ENCODE data around the gene CCNG1.
"Not testable (repeated sequence)": the region's sequence is repeated elsewhere in the genome, so short reads cannot be mapped to it uniquely, and the experiment has no call there.

Gene CCNG1

GRCh38 chr5:163444526-163444925 lies 7.1 kb downstream of the CCNG1 start:
- no peak for DNase-seq

DNA sequence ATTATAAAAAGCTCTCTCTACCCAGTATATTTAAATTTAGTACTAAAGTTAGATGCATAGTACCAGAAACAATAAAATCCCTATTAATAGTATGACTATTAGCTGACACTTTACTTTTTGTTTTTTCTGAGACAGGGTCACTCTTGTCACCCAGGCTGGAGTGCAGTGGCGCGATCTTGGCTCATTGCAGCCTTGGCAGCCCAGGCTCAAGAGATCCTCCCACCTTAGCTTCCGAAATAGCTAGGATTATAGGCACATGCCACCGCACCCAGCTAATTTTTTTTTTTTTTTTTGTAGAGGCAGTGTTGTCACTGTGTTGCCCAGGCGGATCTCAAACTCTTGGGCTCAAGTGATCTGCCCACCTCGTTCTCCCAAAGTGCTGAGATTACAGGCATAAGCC lies 8.0 kb downstream of the CCNG1 start:
- no peak for DNase-seq

DNA sequence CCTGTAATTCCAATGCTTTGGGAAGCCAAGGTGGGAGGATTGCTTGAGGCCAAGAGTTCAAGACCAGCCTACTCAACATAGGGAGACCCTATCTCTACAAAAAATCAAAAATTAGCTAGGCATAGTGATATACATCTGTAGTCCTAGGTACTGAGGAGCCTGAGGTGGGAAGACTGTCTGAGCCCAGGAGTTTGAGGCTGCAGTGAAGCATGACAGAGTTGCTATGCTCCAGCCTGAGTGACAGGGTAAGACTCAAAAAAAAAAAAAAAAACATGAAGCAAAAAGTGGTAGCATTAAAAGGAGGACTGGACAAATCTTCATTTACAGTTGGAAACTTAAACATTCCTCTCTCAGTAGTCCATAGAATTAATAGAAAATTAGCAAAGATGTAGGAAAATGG lies 9.8 kb downstream of the CCNG1 start:
- no peak for DNase-seq

GRCh38 chr5:163447875-163448274 lies 10.5 kb downstream of the CCNG1 start:
- DNase-seq: no peak

DNA sequence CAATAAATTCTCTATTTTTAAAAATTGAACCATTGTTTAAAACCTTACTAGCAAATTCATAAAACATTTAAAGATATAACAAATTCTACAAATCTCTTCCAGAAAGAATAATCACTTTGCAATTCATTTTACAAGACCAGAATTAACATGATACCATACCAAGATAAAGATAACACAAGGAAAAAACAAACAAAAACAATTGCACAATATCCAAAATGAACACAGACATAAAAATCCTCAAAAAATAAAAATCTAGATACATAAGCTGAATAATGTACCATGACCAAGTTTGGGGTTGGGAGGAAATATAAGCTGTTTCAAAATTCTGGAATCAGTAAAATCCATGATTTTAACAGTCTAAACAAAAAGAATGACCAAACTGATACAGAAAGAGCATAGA lies 11.1 kb downstream of the CCNG1 start:
- no peak for DNase-seq

- DNase-seq: no peak
Observed at GRCh38 chr5:163451489-163451888, 14.1 kb downstream of the CCNG1 start.

DNA sequence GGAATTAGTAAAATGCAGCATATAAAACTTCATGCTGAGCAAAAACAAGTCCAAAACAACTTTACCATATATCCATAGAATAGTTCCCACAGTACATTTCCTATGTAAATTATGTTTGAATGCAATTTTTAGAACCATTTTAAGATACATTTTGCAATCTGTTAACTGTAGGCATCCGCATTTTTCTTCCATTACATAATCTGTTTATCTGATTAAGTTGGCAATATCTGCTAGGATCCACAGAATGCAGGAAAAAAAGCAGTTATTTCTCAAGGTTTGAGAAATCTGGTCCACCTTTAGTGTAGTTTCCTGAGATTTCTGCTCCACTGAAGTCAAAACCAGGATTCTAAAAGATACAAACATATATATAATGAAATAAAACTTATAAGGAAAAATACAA lies 16.3 kb downstream of the CCNG1 start:
- no peak for DNase-seq

DNA sequence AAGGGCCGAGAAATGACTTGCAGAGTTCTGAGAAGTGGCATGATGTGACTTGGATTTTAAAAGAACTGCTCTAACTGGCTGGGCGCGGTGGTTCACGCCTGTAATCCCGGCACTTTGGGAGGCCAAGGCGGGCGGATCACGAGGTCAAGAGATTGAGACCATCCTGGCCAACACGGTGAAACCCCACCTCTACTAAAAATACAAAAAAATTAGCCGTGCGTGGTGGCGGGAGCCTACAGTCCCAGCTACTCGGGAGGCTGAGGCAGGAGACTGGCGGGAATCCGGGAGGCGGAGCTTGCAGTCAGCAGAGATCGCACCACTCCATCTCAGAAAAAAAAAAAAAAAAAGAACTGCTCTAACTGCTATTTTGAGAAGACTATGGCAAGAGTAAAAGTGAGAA lies 18.0 kb downstream of the CCNG1 start:
- not testable (repeated sequence) for DNase-seq

GRCh38 chr5:163456029-163456589 lies 18.7 kb downstream of the CCNG1 start:
- no peak for DNase-seq

DNA sequence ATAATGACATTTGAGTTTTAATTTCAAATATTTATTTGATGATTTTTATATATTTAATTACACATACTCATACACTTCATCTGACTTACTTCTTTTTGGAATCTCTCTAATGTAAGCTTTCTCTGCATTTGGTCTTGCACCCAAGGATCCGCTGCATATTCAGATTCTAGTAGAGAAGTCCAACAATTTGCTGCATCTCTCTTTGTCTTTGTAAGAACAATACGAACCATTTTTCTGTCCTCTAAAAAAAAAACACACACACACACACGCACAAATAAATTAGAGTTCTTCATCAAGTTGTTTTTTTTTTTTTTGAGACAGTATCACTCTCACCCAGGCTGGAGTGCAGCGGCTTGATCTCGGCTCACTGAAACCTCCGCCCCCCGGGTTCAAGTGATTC lies 19.4 kb downstream of the CCNG1 start:
- no peak for DNase-seq

DNA sequence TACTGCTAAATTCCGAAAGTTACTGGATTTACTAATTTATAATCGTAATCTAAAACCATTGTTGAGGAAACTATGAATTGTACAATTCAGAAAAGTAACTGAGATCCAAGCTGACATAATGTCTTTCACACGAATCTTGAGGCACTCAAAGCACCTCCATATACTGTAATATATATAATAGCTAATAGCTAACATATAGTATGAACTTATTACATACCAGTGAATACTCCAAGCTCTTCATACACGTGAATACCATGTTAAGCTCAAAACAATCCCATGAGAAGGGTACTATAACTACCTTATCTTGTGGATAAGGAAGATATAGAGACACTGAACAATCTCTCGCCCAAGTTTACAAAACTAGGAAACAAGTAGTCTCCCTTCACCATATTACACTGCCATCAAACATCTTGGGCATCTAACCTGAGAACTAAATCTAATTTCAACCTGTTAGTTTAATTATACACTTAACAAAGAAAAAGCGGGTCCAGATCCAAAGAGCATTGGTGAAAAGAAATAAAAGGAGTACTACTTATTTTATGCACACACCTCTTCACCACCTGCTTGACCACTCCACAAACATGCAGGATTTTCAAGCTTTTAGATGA lies 21.5 kb downstream of the CCNG1 start:
- DNase-seq: no peak

- DNase-seq: no peak
Observed at GRCh38 chr5:163459462-163459818, 22.0 kb downstream of the CCNG1 start.

- peak; percentile 98 for DNase-seq
Observed at GRCh38 chr5:163459819-163460561, 22.6 kb downstream of the CCNG1 start, which contains the start of gene NUDCD2. TSS of gene NUDCD2 (minus strand) at chr5:163460102. CDS start at chr5:163460050, 52 bp downstream.

- no peak for DNase-seq
Observed at GRCh38 chr5:163460562-163461171, 23.3 kb downstream of the CCNG1 start, which contains the start of gene HMMR. TSS of gene HMMR (plus strand) at chr5:163460632. CDS start at chr5:163460693, 61 bp downstream.

GRCh38 chr5:163463063-163463435 lies 25.7 kb downstream of the CCNG1 start:
- DNase-seq: no peak

DNA sequence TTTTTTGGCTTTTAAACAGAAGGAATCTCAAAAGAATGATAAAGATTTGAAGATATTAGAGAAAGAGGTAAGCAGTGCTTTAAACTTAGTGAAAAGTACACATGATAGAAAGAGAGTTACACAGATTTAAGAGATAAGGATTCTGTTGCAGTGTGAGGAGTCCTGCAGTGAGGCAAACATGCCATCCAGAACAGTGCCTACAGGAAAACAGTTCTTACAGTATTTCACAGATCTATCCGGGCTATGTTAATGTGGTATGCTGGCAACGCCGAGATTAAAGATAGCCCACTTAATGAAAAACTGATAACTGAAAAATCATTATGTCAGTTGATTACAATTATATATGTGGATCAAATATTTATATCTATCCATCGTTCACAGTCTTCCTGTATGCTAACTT lies 30.3 kb downstream of the CCNG1 start:
- DNase-seq: no peak

GRCh38 chr5:163473635-163474243 lies 36.3 kb downstream of the CCNG1 start:
- no peak for DNase-seq

DNA sequence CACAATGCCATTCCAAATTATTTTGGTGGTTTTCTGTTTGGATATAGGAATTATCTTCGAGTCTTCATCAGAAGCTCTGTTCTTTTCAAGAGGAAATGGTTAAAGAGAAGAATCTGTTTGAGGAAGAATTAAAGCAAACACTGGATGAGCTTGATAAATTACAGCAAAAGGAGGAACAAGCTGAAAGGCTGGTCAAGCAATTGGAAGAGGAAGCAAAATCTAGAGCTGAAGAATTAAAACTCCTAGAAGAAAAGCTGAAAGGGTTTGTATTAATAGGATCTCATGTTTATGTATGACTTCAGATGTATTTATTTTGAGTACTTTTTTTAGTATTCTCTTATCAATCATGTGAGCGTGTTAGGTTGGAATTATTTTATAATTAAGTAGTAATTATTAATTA lies 38.0 kb downstream of the CCNG1 start:
- no peak for DNase-seq

DNA sequence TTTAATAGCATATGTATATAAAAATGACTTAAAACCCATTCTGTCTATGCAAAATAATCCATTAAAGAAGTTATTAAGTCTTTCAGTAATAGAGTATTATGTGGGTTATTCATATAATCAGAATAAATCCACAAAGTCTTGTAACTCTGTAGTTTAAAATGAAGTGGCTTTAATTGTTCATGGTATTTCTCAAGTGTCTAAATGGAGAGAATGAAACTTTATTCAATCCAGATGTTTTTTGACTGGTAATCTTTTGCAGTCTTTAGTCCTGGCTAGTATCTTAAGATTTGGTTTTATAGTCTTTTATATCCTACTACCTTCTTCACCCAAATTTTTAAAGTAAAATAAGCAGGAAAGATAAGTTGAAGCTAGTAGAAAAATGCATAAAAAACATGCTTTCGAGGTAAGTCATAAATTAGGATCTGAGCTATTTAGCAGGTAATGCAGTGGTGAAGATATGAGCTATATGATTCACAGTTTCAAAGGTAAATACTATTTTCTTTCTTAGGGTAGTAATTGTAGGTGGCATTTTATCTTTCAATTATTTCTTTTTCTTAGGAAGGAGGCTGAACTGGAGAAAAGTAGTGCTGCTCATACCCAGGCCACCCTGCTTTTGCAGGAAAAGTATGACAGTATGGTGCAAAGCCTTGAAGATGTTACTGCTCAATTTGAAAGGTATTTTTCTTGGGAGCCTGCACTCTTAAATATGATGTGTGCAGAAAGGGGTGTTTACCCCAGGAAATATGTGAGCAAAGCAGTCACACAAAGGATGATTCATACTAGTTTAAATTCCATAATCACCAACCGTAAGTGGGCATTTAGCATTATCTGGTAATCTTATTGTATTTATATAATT lies 41.0 kb downstream of the CCNG1 start:
- DNase-seq: no peak

DNA sequence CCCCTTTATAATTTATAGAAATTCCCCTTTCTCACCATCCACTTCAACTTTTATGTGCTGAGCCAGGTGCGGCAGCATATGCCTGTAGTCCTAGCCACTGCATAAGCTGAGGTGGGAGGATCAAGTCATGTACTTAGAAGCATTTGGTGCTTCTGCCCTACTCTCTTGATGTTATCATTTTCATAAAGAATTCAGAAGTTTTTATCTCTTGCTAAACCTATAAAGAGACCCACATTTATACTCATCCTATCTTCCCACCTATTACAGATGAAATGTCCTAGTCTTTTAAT lies 41.5 kb downstream of the CCNG1 start:
- no peak for DNase-seq

GRCh38 chr5:163489055-163489744 lies 51.8 kb downstream of the CCNG1 start:
- no peak for DNase-seq

- no peak for DNase-seq
Observed at GRCh38 chr5:163489745-163490075, 52.3 kb downstream of the CCNG1 start.

Measured in activated CD4-positive, alpha-beta T cell treated with anti-CD3 and anti-CD28 coated beads, Interleukin-2, Interleukin-6, amounts not matched to agents 100 ng/mL and 50 ng/mL, durations not matched to agents 16 hours and 8 hours (primary cell).